ENCODE results near the gene CLCN7. TPM values are rescaled to one million over a fixed set of nuclear protein-coding genes. Genes with fewer than 3 reads are reported as not detected.

The CLCN7 gene
- total and polyA plus RNA-seq, 9 of the 15 experiments (the other 6 are each of a cell fraction or from before 2014, with no cell fraction given), result 0.06 to 126 (median 18.7) TPM

- no peak for TF ChIP-seq SRF (CRISPR knock-in tag; IDR thresholded peaks at IDR 0.05)
- peak; percentile 38; the same call in 1 of the 2 replicates for TF ChIP-seq FOXP4 (CRISPR knock-in tag; IDR thresholded peaks at IDR 0.05; ENCODE audit: borderline replicate concordance)
- no peak for TF ChIP-seq ZNF551 (CRISPR knock-in tag; IDR thresholded peaks at IDR 0.05)
- TF ChIP-seq SMAD4 (CRISPR knock-in tag; conservative IDR thresholded peaks at IDR 0.05), result no peak
- TF ChIP-seq, protein P1, sequence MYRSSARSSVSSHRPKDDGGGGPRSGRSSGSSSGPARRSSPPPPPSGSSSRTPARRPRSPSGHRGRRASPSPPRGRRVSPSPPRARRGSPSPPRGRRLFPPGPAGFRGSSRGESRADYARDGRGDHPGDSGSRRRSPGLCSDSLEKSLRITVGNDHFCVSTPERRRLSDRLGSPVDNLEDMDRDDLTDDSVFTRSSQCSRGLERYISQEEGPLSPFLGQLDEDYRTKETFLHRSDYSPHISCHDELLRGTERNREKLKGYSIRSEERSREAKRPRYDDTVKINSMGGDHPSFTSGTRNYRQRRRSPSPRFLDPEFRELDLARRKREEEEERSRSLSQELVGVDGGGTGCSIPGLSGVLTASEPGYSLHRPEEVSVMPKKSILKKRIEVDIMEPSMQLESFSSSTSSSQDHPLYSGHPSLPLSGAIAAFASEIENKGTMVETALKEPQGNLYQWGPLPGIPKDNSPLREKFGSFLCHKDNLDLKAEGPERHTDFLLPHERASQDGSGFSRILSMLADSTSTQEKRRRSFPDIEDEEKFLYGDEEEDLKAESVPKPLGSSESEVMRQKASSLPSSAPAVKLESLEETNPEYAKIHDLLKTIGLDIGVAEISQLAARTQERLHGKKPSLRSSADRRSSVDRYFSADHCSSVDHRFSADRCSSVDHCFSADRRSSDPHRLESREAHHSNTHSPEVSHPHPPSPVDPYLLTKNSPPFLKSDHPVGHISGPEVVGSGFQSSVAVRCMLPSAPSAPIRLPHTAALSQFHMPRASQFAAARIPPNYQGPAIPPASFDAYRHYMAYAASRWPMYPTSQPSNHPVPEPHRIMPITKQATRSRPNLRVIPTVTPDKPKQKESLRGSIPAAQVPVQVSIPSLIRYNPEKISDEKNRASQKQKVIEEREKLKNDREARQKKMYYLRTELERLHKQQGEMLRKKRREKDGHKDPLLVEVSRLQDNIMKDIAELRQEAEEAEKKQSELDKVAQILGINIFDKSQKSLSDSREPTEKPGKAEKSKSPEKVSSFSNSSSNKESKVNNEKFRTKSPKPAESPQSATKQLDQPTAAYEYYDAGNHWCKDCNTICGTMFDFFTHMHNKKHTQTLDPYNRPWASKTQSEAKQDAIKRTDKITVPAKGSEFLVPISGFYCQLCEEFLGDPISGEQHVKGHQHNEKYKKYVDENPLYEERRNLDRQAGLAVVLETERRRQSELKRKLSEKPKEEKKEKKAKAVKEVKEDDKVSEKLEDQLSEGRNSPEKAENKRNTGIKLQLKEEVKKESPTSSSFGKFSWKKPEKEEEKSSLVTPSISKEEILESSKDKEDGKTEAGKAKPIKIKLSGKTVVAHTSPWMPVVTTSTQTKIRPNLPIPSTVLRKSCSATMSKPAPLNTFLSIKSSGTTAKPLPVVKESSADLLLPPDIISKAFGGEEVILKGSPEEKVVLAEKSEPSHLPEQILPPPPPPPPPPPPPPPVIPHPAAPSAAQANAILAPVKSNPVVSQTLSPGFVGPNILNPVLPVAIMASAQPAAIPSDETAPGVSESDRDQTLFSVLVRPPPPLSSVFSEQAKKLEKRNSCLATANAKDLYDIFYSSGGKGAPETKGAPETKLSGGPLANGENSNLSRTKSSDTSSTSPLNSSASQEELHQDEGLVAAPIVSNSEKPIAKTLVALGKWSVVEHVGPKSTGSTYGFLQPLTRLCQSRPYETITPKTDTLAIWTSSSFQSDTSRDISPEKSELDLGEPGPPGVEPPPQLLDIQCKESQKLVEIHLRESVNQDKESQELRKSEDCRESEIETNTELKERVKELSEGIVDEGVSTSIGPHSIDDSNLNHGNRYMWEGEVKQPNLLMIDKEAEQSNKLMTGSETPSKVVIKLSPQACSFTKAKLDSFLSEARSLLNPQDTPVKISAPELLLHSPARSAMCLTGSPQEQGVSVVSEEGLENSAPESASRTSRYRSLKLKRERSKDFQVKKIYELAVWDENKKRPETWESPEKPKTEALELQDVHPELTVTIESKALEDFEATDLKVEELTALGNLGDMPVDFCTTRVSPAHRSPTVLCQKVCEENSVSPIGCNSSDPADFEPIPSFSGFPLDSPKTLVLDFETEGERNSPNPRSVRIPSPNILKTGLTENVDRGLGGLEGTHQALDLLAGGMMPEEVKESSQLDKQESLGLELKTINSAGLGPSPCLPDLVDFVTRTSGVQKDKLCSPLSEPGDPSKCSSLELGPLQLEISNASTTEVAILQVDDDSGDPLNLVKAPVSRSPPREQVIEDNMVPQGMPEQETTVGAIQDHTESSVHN (IDR thresholded peaks at IDR 0.05; ENCODE audit: borderline replicate concordance in 1 of 2, low read depth in 1 of 2), result no peak
- TF ChIP-seq HES1 (IDR thresholded peaks at IDR 0.05; ENCODE audit: low read depth), result peak; percentile 63; the same call in 1 of the 2 replicates
- peak; percentile 71 for TF ChIP-seq ETV1 (tag; conservative IDR thresholded peaks at IDR 0.05; ENCODE audit: low read depth)
- TF ChIP-seq ZNF592 (IDR thresholded peaks at IDR 0.05), result peak; percentile 96
- no peak for TF ChIP-seq SMAD1 (IDR thresholded peaks at IDR 0.05; ENCODE audit: low read depth, low read length, partially characterized antibody)
- peak; percentile 60 for TF ChIP-seq SP1 (CRISPR knock-in tag; IDR thresholded peaks at IDR 0.05)
Observed at GRCh38 chr16:1492923-1493745, 18.3 kb upstream of the CLCN7 start, which contains the start of gene TELO2 (continued).

Measured in K562 (cell line).